Activated naive CD4-positive, alpha-beta T cell treated with anti-CD3 and anti-CD28 coated beads for 36 hours (primary cell): ENCODE results near the gene ZNF584. TPM values are rescaled to one million over a fixed set of nuclear protein-coding genes. Genes with fewer than 3 reads are reported as not detected.

ENCODE experiments used
- CTCF ChIA-PET: fragments of 350-600 bp; sonication (Branson Sonifier 250); formaldehyde crosslinking; loops from one replicate; lab custom pipeline; 2021; ENCODE audit warnings: antibody characterized with exemption; lab: Charles Lee
- DNase-seq: peaks from one replicate; pipeline ENCODE4 v3.0.0-alpha.2; 2020
- H3K27ac Mint-ChIP-seq: one replicate; pipeline ENCODE4 v1.8.0; 2021; ENCODE audit warnings: mild to moderate bottlenecking, mixed read lengths
- H3K27me3 Mint-ChIP-seq: one replicate; pipeline ENCODE4 v1.8.0; 2021; ENCODE audit warnings: low read depth, mixed read lengths
- H3K36me3 Mint-ChIP-seq: one replicate; pipeline ENCODE4 v1.8.0; 2021; ENCODE audit warnings: low read depth, mixed read lengths
- H3K4me1 Mint-ChIP-seq: one replicate; pipeline ENCODE4 v1.8.0; 2021; ENCODE audit warnings: low read depth, mixed read lengths
- H3K4me3 Mint-ChIP-seq: one replicate; pipeline ENCODE4 v1.8.0; 2021; ENCODE audit warnings: mild to moderate bottlenecking, moderate library complexity, mixed read lengths
- H3K9me3 Mint-ChIP-seq: one replicate; pipeline ENCODE4 v1.8.0; 2021; ENCODE audit warnings: mixed read lengths
- intact Hi-C: fragments of 100-400 bp; cut with micrococcal nuclease; formaldehyde crosslinking; loops from one replicate; pipeline ENCODE4 v1.15.1; 2023
- total RNA-seq, 2 experiments: library from RNA; stranded (reverse); gene quantifications; one replicate each; pipeline ENCODE4 v1.2.3, GENCODE V29; 2021

Gene ZNF584
- total RNA-seq, 2 experiments from 2014 or later, result 3.4 to 4.8 TPM

DNA sequence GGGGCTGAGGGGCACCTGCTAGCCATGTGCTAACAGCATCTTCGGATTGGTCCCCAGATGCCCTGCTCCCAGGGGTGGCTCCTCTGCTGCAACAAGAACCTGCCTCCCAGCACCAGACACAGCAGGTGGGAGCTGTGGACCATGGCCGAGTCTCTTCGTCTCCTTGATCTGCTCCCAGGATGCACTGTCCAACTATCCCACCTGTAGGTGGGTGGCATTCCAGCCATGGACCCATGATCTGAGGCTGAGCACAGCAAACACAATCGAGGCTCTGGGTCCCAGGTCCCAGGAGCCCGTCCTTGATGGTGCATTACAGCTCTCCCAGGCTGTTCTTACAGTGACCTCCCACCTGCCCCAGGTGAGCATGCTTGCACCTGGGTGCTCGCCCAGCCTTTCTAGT, 29.2 kb upstream of the ZNF584 start:
- no peaks in the 10 kb centered on the region for H3K9me3 Mint-ChIP-seq
- peak overlapping the region; percentile 90 for H3K27ac Mint-ChIP-seq
- CTCF ChIA-PET, result no interaction called here
- peak overlapping the region; percentile 86 for H3K4me3 Mint-ChIP-seq
- DNase-seq, result no peak
- intact Hi-C loops, result no loop called here
- H3K4me1 Mint-ChIP-seq, result peaks cover 15% of the 10 kb centered on the region
- no peaks in the 10 kb centered on the region for H3K36me3 Mint-ChIP-seq
- no peaks in the 10 kb centered on the region for H3K27me3 Mint-ChIP-seq

DNA sequence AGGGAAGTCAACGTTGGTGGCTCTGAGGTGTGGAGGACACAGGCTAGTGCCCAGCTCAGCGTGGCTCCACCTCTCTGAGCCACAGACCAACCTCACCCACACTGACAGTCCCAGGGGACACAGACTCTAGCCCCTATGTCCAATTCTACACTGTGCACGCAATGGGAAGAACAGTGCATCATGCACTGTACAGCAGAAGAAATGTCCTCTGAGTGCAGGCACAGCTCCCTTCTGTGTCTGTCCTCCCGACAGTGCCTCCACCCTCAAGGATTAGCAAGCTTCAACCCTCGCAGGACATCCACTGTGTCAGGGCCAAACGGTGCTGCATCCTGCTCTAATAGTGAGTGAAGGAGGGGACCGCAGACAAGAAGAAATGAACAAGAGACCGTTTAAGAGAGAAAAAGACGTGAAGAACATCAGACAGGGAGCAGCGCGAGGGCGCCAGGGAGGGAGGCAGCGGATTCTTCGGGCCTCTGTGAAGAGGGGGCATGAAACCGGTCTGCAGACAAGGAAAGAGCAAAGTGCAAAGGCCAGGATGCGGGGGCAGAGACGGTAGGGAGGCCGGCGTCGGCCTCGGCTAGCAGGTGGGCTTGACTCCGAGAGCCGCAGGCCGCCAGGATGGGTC, 28.3 kb upstream of the ZNF584 start:
- peak overlapping the region; percentile 90 for H3K27ac Mint-ChIP-seq
- CTCF ChIA-PET, result interaction anchor here (0.6 kb wide), 1 partner anchor 152 kb away, joined by 3 read pairs; no protein-coding TSS in a partner anchor
- H3K4me3 Mint-ChIP-seq, result peak overlapping the region; percentile 86
- H3K36me3 Mint-ChIP-seq, result no peaks in the 10 kb centered on the region
- H3K27me3 Mint-ChIP-seq, result no peaks in the 10 kb centered on the region
- no peak for DNase-seq
- intact Hi-C loops, result loop anchor here (1.0 to 10.0 kb wide), 3 partner anchors 87 to 282 kb away; partner anchors contain the start of genes ZNF324, ZNF544 and ZSCAN18
- H3K4me1 Mint-ChIP-seq, result peaks cover 14% of the 10 kb centered on the region
- no peaks in the 10 kb centered on the region for H3K9me3 Mint-ChIP-seq

DNA sequence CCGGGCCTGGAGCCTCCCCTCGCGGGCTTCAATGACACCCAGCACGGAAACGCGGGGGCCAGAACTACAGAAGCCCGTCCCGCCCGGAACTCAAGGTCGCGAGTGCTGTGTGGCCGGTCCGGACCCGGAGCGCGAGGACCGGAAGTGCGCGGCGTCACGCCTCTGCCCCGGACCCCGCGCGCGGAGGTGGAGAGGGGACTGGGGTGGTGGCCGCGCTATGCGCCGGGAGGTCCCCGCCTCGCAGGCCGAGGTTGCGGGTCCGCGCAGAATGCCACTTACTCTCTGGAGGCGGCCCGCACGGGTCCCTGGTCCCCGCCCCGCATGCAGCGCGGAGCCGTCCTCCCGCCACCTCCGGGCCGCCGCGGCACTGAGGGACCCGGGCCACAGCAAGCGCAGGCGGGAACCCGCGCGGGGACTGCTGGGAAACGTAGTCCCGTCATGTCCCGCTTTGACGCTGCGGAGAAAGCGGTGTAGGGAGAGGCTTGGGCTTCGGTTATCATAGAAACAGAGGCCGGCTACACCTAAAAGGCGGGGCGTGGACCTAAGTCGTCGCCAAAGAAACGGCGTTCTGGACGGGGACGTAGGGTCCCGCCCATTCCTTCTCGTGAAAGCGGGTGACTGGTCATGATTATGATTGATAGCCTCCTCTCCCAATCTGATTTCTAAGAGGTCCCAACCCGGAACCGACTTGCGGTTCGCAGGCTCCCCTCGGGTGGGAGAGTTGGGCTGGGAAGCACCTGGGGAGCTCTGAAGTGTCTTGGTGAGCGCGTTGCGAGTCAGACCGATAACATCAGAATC, 27.6 kb upstream of the ZNF584 start, which contains the start of gene ZNF837:
Gene ZNF837, minus strand, starts transcription at position 369 of the 798 bp plus-strand sequence. CDS start 11,698 bp downstream, outside the sequence.
- Mint-ChIP-seq H3K36me3 (peaks cover 1% of the 10 kb centered on the region), H3K4me1 (peaks cover 20% of the 10 kb centered on the region), H3K27me3 (no peaks in the 10 kb centered on the region), H3K4me3 (peak within 1 kb of the TSS; percentile 86), H3K9me3 (no peaks in the 10 kb centered on the region), H3K27ac (peak within 1 kb of the TSS; percentile 90)
- CTCF ChIA-PET, result no interaction called here
- intact Hi-C loops, result loop anchor here (1.0 to 10.0 kb wide), 14 partner anchors 19 to 283 kb away; partner anchors contain the start of genes ERVK3-1, ZNF132, ZNF274 and ZNF324
- peak; percentile 99 for DNase-seq

DNA sequence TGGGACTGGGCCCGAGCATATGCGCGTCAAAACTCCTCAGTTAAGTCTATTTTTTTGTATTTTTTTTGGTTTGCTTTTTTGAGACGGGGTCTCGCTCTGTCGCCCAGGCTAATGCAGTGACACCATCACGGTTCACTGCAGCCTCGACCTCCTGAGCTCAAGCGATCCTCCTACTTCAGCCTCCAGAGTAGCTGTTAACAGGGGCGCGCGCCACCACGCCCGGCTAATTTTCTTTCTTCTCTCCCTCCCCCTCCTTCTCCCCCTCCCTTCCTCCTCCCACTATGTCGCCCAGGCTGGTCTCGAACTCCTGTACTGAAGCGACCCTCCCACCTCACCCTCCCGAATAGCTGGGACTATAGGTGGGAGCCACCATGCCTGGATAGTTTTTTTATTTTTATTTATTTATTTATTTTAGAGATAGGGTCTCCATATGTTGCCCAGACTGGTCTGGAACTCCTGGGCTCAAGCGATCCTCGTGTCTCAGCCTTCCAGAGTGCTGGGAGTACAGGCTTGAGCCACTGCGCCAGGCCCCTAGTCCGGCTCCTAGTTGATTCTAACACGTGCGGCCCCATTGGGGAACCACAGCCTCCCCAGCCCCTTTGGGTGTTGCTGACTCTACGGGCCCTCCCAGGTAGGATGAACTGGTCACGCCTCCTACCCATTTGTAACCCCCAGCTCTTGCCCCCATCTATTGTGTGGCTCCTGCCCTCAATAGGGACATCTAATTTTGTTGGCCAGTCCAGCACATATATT, 26.8 kb upstream of the ZNF584 start:
- H3K9me3 Mint-ChIP-seq, result no peaks in the 10 kb centered on the region
- H3K27me3 Mint-ChIP-seq, result no peaks in the 10 kb centered on the region
- H3K27ac Mint-ChIP-seq, result peak overlapping the region; percentile 84
- intact Hi-C loops, result loop anchor here (1.0 to 10.0 kb wide), 13 partner anchors 19 to 198 kb away; partner anchors contain the start of genes ERVK3-1, ZNF132, ZNF274 and ZNF324
- peaks cover 1% of the 10 kb centered on the region for H3K36me3 Mint-ChIP-seq
- CTCF ChIA-PET, result no interaction called here
- H3K4me3 Mint-ChIP-seq, result peak overlapping the region; percentile 86
- no peak for DNase-seq
- peaks cover 20% of the 10 kb centered on the region for H3K4me1 Mint-ChIP-seq

DNA sequence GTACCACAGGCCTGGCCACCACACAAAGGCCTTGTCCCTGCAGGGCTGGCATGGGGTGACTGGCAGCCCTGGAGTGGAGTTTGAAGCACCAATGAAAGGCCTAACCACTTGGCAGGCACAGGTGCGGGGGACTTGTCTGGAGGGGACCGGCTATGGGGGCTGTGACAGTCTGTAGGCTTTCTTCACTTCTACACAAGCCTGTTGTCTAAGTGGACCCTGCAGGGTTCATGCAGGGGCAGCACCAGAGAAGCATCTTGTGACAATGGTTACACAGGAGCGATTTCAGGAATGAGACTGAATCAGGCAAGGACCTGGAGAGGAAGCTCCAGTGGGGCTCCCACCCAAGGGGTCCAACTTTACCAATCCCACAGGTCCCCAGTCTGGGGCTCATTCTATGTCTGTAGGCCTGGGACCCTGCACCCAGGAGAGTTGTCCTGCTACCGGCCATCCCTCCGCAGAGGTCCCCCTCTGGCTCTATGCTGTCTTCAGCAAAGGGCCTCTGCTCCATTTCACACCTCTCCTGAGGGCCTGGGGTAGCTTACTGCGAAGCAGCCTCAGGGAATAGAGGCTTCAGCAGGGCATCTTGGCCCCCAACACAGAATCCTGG, 25.3 kb upstream of the ZNF584 start:
- peaks cover 24% of the 10 kb centered on the region for H3K4me1 Mint-ChIP-seq
- H3K27ac Mint-ChIP-seq, result no peak overlapping the region
- no peaks in the 10 kb centered on the region for H3K9me3 Mint-ChIP-seq
- no peak for DNase-seq
- H3K36me3 Mint-ChIP-seq, result peaks cover 14% of the 10 kb centered on the region
- H3K4me3 Mint-ChIP-seq, result no peak overlapping the region
- no peaks in the 10 kb centered on the region for H3K27me3 Mint-ChIP-seq
- CTCF ChIA-PET, result no interaction called here
- intact Hi-C loops, result loop anchor here (10.0 kb wide), 1 partner anchor 158 kb away; the partner anchor contains the start of gene ZNF544

DNA sequence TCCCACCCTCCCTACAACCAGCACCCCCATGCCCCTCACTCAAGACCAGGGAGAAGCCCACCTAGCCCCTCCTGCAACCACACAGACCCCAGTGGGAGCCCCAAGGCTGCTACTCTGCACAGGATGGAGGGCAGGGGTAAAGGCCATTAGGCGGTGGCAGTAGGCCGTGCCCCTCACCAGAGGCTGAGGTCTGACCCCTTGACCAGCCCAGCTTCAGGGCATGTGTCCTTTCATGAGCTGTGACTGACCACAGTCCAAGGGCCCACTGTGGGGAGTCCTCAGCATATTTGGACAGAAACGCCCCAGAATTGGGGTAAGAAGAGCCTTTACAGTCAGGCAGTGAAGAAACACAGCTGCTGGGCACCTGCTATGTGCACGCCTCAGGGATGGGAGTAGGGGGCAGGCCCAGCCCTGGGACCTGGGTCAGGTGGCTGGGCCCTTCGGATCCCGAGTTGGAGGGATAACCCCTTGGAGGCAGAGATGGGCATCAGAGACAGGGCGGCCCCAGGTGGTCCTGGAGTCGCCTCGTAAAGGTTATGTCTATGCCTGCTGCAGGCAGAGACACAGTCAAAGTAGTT, 23.0 kb upstream of the ZNF584 start:
- intact Hi-C loops, result loop anchor here (10.0 kb wide), 1 partner anchor 161 kb away; the partner anchor contains the start of gene ZNF544
- Mint-ChIP-seq H3K4me3 (peak overlapping the region; percentile 91), H3K9me3 (no peaks in the 10 kb centered on the region), H3K4me1 (peaks cover 28% of the 10 kb centered on the region), H3K27ac (peak overlapping the region; percentile 96), H3K27me3 (no peaks in the 10 kb centered on the region), H3K36me3 (peaks cover 27% of the 10 kb centered on the region)
- CTCF ChIA-PET, result no interaction called here
- no peak for DNase-seq

DNA sequence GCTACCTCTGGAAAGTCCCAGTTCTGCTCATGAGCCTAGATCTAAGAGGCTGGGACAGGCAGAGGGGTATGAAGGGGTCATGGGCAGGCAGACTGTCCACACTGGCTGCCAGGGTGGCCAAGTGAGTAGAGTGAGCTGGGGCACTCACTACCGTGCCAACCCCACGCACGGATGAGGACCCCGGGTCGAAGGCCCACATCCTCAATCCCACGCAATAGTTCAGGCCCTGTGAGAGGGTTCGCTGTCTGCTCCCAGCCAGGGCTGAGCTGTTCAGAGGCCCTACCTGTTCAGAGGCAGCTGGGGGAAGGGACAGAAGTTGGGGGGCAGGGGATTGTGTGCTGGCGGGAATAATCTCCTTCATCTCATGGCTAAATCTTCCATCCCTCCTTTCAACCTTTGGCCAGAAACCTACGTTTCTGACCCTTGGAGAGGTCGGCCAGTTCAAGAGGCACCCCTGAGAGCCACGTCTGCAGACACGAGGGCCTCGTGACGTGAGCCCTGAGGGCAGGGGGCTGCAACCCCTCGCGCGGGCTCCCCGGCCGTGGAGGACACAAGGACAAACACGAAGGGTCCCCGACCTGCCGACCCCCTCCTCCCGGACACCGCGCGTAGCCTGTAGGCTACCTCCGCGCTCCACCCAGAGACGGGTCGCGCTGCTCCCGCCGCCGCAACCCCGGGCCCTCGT, 22.4 kb upstream of the ZNF584 start:
- DNase-seq, result peak; percentile 27
- Mint-ChIP-seq H3K9me3 (no peaks in the 10 kb centered on the region), H3K4me3 (peak overlapping the region; percentile 91), H3K36me3 (peaks cover 32% of the 10 kb centered on the region), H3K27ac (peak overlapping the region; percentile 96), H3K4me1 (peaks cover 34% of the 10 kb centered on the region), H3K27me3 (no peaks in the 10 kb centered on the region)
- intact Hi-C loops, result loop anchor here (2.0 to 10.0 kb wide), 2 partner anchors 107 to 161 kb away; partner anchors contain the start of genes ZNF544 and ZNF8
- CTCF ChIA-PET, result no interaction called here

DNA sequence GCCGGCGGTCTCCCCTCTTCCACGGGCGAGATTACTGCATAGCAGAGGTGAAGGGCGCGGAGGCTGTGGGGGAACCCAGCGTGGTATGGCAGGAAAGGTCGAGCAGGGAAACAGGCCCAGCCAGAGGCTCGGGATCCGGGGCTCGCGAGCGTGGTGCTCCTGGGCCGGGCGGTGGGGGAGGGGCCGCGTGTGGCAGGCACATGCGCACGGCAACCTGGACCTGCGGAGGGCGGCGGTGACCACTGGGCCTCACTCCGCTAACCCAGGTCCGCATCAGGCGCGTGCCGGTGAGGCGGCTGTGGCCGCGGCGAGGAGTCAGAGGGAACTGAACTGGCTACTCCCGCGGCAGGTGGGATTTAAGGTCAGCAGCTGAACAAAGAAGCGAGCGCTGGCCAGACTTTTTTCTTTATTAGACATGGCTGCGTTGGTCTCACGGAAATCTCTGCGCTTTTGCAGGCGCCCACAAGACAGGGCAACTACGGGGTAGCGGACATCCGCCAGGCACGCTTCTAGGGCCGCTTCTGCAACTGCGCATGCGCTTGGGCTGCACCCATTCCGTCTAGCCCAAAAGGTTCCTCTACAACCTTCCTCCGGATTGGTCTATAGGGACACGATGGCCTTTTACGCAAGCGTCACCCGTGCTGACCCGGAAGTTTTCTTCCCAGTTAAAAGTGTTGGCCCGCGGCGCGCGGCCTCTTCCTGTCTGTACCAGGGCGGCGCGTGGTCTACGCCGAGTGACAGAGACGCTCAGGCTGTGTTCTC, 21.7 kb upstream of the ZNF584 start, which contains the start of gene RPS5:
Gene RPS5, plus strand, starts transcription at position 694 of the 762 bp plus-strand sequence. CDS start 869 bp downstream, outside the sequence.
- peak within 1 kb of the TSS; percentile 96 for H3K27ac Mint-ChIP-seq
- H3K4me1 Mint-ChIP-seq, result peaks cover 35% of the 10 kb centered on the region
- H3K4me3 Mint-ChIP-seq, result peak within 1 kb of the TSS; percentile 91
- H3K27me3 Mint-ChIP-seq, result no peaks in the 10 kb centered on the region
- no peaks in the 10 kb centered on the region for H3K9me3 Mint-ChIP-seq
- intact Hi-C loops, result loop anchor here (1.0 to 10.0 kb wide), 5 partner anchors 15 to 162 kb away; partner anchors contain the start of genes ZNF544, ZNF584 and ZNF8
- peaks cover 39% of the 10 kb centered on the region for H3K36me3 Mint-ChIP-seq
- CTCF ChIA-PET, result no interaction called here
- DNase-seq, result peak; percentile 97

DNA sequence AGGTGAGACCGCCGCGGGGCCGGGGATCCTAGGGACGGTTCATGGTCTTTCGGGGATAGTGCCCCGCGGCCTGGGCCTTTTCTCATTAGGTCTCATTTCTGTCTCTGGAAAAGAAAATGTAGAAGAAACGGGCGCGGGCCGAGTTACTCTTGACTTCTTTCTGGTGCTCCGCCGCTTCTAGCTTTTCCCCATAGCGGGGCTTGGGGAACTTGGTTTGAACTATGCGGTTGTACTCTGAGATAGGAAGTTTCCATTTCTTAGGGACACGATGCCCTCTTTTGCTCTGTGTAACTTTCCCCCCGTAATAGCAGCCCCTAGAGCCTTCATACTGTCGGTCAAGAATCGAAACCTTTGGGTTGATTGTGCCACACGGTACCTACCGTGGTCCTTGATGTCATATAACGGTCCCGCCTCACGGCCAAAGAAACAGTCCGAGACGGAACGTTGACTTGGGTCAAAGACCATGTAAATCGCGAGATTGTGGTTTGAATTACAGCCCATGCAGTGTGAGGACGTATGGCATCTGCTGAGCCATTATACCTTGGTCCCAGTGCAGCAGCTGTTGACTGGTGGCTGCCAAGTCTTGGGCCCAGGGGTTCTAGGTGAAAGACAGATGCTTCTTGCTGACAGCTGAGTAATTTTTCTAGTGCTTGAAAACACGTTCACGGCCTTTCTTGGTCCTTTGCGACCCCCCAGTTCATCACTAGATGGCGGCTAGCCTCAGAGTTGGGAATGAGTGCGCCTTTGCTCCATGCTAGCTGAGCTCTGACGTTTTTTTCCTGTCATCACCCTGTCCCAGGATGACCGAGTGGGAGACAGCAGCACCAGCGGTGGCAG, 20.9 kb upstream of the ZNF584 start:
- intact Hi-C loops, result loop anchor here (1.0 to 10.0 kb wide), 5 partner anchors 14 to 163 kb away; partner anchors contain the start of genes ZNF544, ZNF584 and ZNF8
- H3K27me3 Mint-ChIP-seq, result no peaks in the 10 kb centered on the region
- H3K27ac Mint-ChIP-seq, result peak overlapping the region; percentile 96
- peaks cover 32% of the 10 kb centered on the region for H3K4me1 Mint-ChIP-seq
- peaks cover 43% of the 10 kb centered on the region for H3K36me3 Mint-ChIP-seq
- H3K9me3 Mint-ChIP-seq, result no peaks in the 10 kb centered on the region
- CTCF ChIA-PET, result no interaction called here
- no peak for DNase-seq
- H3K4me3 Mint-ChIP-seq, result peak overlapping the region; percentile 91

DNA sequence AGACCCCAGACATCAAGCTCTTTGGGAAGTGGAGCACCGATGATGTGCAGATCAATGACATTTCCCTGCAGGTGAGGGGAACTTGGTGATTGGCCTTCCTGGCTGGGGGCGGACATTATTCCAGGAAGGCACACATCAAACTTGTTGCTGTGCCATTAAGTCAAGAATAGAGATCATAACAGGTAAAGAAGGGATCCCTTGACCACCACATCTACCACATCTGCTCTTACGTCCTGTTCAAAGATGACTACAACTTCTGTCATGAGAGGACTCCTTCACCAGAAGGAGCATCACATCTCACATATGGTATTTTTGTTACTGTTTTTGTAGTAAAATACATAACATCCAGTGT, 20.3 kb upstream of the ZNF584 start:
- Mint-ChIP-seq H3K27ac (peak overlapping the region; percentile 24), H3K4me1 (peaks cover 36% of the 10 kb centered on the region), H3K4me3 (peak overlapping the region; percentile 91), H3K27me3 (no peaks in the 10 kb centered on the region), H3K36me3 (peaks cover 47% of the 10 kb centered on the region), H3K9me3 (no peaks in the 10 kb centered on the region)
- CTCF ChIA-PET, result no interaction called here
- intact Hi-C loops, result loop anchor here (10.0 kb wide), 1 partner anchor 163 kb away; the partner anchor contains the start of gene ZNF544
- no peak for DNase-seq
